K562 (cell line): Measurements from ENCODE around the gene RBM17. TPM values are rescaled to one million over a fixed set of nuclear protein-coding genes. Genes with fewer than 3 reads are reported as not detected.

Source experiments
- ARID4B ChIP-seq: sonication (generic); formaldehyde crosslinking; IDR thresholded peaks from 2 replicates; pipeline ENCODE4 v1.8.0; 2022; ENCODE audit warnings: mild to moderate bottlenecking, missing genetic modification reagents
- ETS1 ChIP-seq: conservative IDR thresholded peaks from 2 replicates; pipeline ENCODE4 v1.6.1; 2011; ENCODE audit warnings: low read depth, mild to moderate bottlenecking, low read length; ENCODE audit not compliant: control insufficient read depth
- FOXJ2 ChIP-seq: fragments of 200-800 bp; sonication (Bioruptor generic); IDR thresholded peaks from 2 replicates; pipeline ENCODE4 v1.6.1; 2016; ENCODE audit warnings: missing genetic modification characterization, missing compliant biosample characterization
- HNRNPK ChIP-seq: fragments of 200-400 bp; formaldehyde crosslinking; IDR thresholded peaks from one replicate; pipeline ENCODE4 v1.6.1; 2018; ENCODE audit warnings: mild to moderate bottlenecking, low read depth, low read length; ENCODE audit not compliant: poor library complexity, severe bottlenecking
- KHSRP ChIP-seq: fragments of 450-650 bp; IDR thresholded peaks from 2 replicates; pipeline ENCODE4 v1.6.1; 2017
- KLF16 ChIP-seq: IDR thresholded peaks from 2 replicates; pipeline ENCODE4 v1.6.1; 2016; ENCODE audit warnings: antibody characterized with exemption
- NFXL1 ChIP-seq: fragments of 450-650 bp; formaldehyde crosslinking; IDR thresholded peaks from 2 replicates; pipeline ENCODE4 v1.4.0; 2021; ENCODE audit warnings: mild to moderate bottlenecking
- POU5F1 ChIP-seq: fragments of 150-350 bp; IDR thresholded peaks from 2 replicates; pipeline ENCODE4 v1.6.1; 2014; ENCODE audit warnings: borderline replicate concordance, low read length, low read depth, mild to moderate bottlenecking; ENCODE audit not compliant: partially characterized antibody
- SMAD1 ChIP-seq: fragments of 150-350 bp; IDR thresholded peaks from 2 replicates; pipeline ENCODE4 v1.6.1; 2014; ENCODE audit warnings: low read length, low read depth; ENCODE audit not compliant: partially characterized antibody
- TEAD1 ChIP-seq, 2 experiments: fragments of 450-650 bp in 1 of 2; sonication (generic) in 1 of 2; formaldehyde crosslinking; IDR thresholded peaks; 2 replicates each; pipeline versions ENCODE4 v1.4.0 to v1.8.0; 2020 to 2022; ENCODE audit warnings: mild to moderate bottlenecking in 2 of 2, missing genetic modification reagents in 1 of 2
- TRIM25 ChIP-seq: fragments of 450-650 bp; IDR thresholded peaks from 2 replicates; pipeline ENCODE4 v1.7.0; 2016; ENCODE audit warnings: borderline replicate concordance
- XRCC5 ChIP-seq: fragments of 200-400 bp; formaldehyde crosslinking; IDR thresholded peaks from 2 replicates; pipeline ENCODE4 v1.6.1; 2017; ENCODE audit warnings: low read depth, mild to moderate bottlenecking, low read length
- ZBTB43 ChIP-seq: sonication (generic); formaldehyde crosslinking; IDR thresholded peaks from 2 replicates; pipeline ENCODE4 v1.8.0; 2023; ENCODE audit warnings: mild to moderate bottlenecking, missing genetic modification reagents
- ZFP1 ChIP-seq: fragments of 450-650 bp; formaldehyde crosslinking; IDR thresholded peaks from 2 replicates; pipeline ENCODE4 v1.4.0; 2020; ENCODE audit warnings: mild to moderate bottlenecking, mixed read lengths
- ZNF444 ChIP-seq: fragments of 250-450 bp; sonication (Bioruptor Pico); IDR thresholded peaks from 2 replicates; pipeline ENCODE4 v1.4.0; 2020; ENCODE audit warnings: mild to moderate bottlenecking, moderate library complexity
- ZNF512 ChIP-seq: IDR thresholded peaks from 2 replicates; pipeline ENCODE4 v1.6.1; 2016; ENCODE audit warnings: missing genetic modification characterization, missing compliant biosample characterization
- ZNF778 ChIP-seq: fragments of 450-650 bp; formaldehyde crosslinking; IDR thresholded peaks from 2 replicates; pipeline ENCODE4 v1.4.0; 2020; ENCODE audit warnings: mild to moderate bottlenecking, moderate library complexity
- polyA plus RNA-seq, 8 experiments: library from polyadenylated mRNA; depleted of rRNA in 4 of 8; stranded (reverse) in 5 of 8; unstranded in 3 of 8; fragments of >200 nt; fragmentation: Nextera tagmentation in 2 of 8; fragmentation: Illumina TruSeq in 1 of 8; extraction: Ambion mirVana in 2 of 8; extraction: Trizol in 1 of 8; gene quantifications; 2 replicates each; pipeline versions ENCODE4 v1.2.1 to v1.2.3, GENCODE V29; 2011 to 2014; ENCODE audit warnings: inconsistent platforms in 1 of 8, missing spikeins in 1 of 8
- total RNA-seq, 7 experiments: library from RNA; depleted of rRNA in 6 of 7; stranded (reverse); fragments of >200 nt in 6 of 7; fragmentation: Illumina TruSeq in 2 of 7; extraction: Trizol in 2 of 7; gene quantifications; 2 replicates each; pipeline versions ENCODE4 v1.2.1 to v1.2.3, GENCODE V29; 2011 to 2021; ENCODE audit warnings: low replicate concordance in 1 of 7

The RBM17 gene
- total and polyA plus RNA-seq, 9 of the 15 experiments (the other 6 are each of a cell fraction or from before 2014, with no cell fraction given), result 23.6 to 217 (median 124) TPM

GRCh38 chr10:6088721-6089333 lies at the start of gene RBM17 (continued):
- TF ChIP-seq TRIM25, result no peak
- TF ChIP-seq NFXL1 (CRISPR knock-in tag), result no peak
- peak; percentile 94 to 100 for TF ChIP-seq TEAD1 (CRISPR knock-in tag; IDR thresholded peaks at IDR 0.05)
- peak; percentile 76 for TF ChIP-seq POU5F1
- no peak; the same call in 1 of the 2 replicates for TF ChIP-seq ETS1
- TF ChIP-seq KHSRP, result no peak
- TF ChIP-seq ZNF444 (CRISPR knock-in tag), result no peak
- TF ChIP-seq ARID4B (CRISPR knock-in tag), result peak; percentile 45; the same call in 1 of the 2 replicates
- TF ChIP-seq ZFP1, result no peak
- TF ChIP-seq ZNF512 (tag), result no peak
- TF ChIP-seq ZNF778 (CRISPR knock-in tag), result no peak
- TF ChIP-seq KLF16, result peak; percentile 84
- no peak for TF ChIP-seq FOXJ2
- no peak for TF ChIP-seq HNRNPK
- TF ChIP-seq ZBTB43, result no peak
- peak; percentile 30 for TF ChIP-seq SMAD1
- TF ChIP-seq XRCC5, result peak; percentile 98
